Esophagus squamous epithelium (tissue), 4 donors: ENCODE measurements around the gene PREX1.

Experiments
- CTCF ChIP-seq, 6 experiments: fragments of 450-650 bp in 4 of 6; fragments of 200-600 bp in 2 of 6; sonication (generic) in 2 of 6; IDR thresholded peaks; one replicate each; pipeline ENCODE4 v1.5.1; 2016 to 2019; ENCODE audit warnings: antibody characterized with exemption in 6 of 6, mild to moderate bottlenecking in 4 of 6, moderate library complexity in 4 of 6
- POLR2A ChIP-seq, 4 donors: fragments of 450-650 bp; IDR thresholded peaks; one replicate each; pipeline ENCODE4 v1.6.1; 2017; ENCODE audit warnings: antibody characterized with exemption in 4 of 4, mild to moderate bottlenecking in 4 of 4, moderate library complexity in 3 of 4

GRCh38 chr20:48599748-48600469 is 227.9 kb downstream of the PREX1 start:
- no peak for TF ChIP-seq CTCF (IDR thresholded peaks at IDR 0.05)
- no peak for TF ChIP-seq POLR2A (IDR thresholded peaks at IDR 0.05)
